ENCODE data around the gene C9orf40.

C9orf40 gene

DNA sequence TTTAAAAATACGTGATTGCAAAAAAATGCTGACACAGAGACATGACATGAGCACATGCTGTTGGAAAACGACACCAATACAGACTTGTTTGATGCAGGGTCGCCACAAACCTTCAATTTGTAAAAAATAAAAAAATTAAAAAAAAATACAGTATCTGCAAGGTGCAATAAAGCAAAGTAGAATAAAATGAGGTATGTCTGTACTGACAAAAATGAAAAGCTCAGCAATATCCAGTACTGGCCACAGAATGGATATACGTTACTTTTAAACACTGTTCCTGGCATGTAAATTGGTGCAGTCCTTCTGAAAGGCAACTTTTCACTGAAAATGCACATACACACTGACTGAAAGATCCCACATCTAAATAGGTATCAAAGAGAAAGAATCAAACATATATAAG lies 27.1 kb upstream of the C9orf40 start:
- no peak for DNase-seq
- H3K27me3 ChIP-seq (replicated peaks), result no peaks in the 10 kb centered on the region
- H3K4me3 ChIP-seq (ENCODE audit: low read depth, low read length), result no peak overlapping the region
- H3K36me3 ChIP-seq (replicated peaks), result no peaks in the 10 kb centered on the region
- in situ Hi-C loops (cut with HindIII; ENCODE audit: low pct_ligation_motif_present, low sequenced_read_pairs), result no loop called here
- no peak overlapping the region for H3K27ac ChIP-seq
- TF ChIP-seq, protein P1, sequence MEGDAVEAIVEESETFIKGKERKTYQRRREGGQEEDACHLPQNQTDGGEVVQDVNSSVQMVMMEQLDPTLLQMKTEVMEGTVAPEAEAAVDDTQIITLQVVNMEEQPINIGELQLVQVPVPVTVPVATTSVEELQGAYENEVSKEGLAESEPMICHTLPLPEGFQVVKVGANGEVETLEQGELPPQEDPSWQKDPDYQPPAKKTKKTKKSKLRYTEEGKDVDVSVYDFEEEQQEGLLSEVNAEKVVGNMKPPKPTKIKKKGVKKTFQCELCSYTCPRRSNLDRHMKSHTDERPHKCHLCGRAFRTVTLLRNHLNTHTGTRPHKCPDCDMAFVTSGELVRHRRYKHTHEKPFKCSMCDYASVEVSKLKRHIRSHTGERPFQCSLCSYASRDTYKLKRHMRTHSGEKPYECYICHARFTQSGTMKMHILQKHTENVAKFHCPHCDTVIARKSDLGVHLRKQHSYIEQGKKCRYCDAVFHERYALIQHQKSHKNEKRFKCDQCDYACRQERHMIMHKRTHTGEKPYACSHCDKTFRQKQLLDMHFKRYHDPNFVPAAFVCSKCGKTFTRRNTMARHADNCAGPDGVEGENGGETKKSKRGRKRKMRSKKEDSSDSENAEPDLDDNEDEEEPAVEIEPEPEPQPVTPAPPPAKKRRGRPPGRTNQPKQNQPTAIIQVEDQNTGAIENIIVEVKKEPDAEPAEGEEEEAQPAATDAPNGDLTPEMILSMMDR (IDR thresholded peaks at IDR 0.05; ENCODE audit: low read depth, low read length, missing control alignments), result no peak

DNA sequence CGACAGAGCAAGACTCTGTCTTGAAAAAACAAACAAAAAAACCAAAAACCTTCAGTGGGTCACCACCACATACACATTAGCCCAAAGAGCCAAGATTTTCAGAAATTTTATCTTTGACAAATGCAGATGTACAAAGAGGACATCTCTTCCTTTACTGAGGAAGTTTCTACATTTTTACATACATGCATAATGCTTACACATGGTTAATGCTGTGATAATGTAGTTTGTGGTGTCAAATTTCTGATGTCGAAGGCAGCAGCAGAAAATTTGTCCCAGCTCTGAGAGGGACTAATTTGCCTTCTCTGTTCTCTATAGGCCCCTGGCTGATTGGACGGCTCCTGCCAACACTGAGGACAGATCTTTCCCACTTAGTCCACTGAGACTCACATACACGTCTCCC lies 24.6 kb upstream of the C9orf40 start:
- no peaks in the 10 kb centered on the region for H3K36me3 ChIP-seq (replicated peaks)
- TF ChIP-seq, protein P1 (IDR thresholded peaks at IDR 0.05; ENCODE audit: low read depth, low read length, missing control alignments), result no peak
- no peaks in the 10 kb centered on the region for H3K27me3 ChIP-seq (replicated peaks)
- H3K27ac ChIP-seq, result no peak overlapping the region
- no peak overlapping the region for H3K4me3 ChIP-seq (ENCODE audit: low read depth, low read length)
- DNase-seq, result no peak
- in situ Hi-C loops (cut with HindIII; ENCODE audit: low pct_ligation_motif_present, low sequenced_read_pairs), result no loop called here

GRCh38 chr9:74975538-74975937 lies 22.8 kb upstream of the C9orf40 start:
- H3K36me3 ChIP-seq (replicated peaks), result no peaks in the 10 kb centered on the region
- in situ Hi-C loops (cut with HindIII; ENCODE audit: low pct_ligation_motif_present, low sequenced_read_pairs), result no loop called here
- no peak for DNase-seq

GRCh38 chr9:74974558-74974957 lies 21.8 kb upstream of the C9orf40 start:
- TF ChIP-seq, protein P1 (IDR thresholded peaks at IDR 0.05; ENCODE audit: low read depth, low read length, missing control alignments), result no peak

More at GRCh38 chr9:74975538-74975937, 22.8 kb upstream of the C9orf40 start:
- no peaks in the 10 kb centered on the region for H3K27me3 ChIP-seq (replicated peaks)
- no peak overlapping the region for H3K4me3 ChIP-seq (ENCODE audit: low read depth, low read length)
- H3K27ac ChIP-seq, result no peak overlapping the region
- TF ChIP-seq, protein P1 (IDR thresholded peaks at IDR 0.05; ENCODE audit: low read depth, low read length, missing control alignments), result no peak

GRCh38 chr9:74973714-74974113 lies 21.0 kb upstream of the C9orf40 start:
- Histone ChIP-seq H3K36me3 (replicated peaks) (no peaks in the 10 kb centered on the region), H3K4me3 (ENCODE audit: low read depth, low read length) (no peak overlapping the region), H3K27me3 (replicated peaks) (no peaks in the 10 kb centered on the region), H3K27ac (no peak overlapping the region)
- in situ Hi-C loops (cut with HindIII; ENCODE audit: low pct_ligation_motif_present, low sequenced_read_pairs), result no loop called here
- no peak for DNase-seq
- TF ChIP-seq, protein P1 (IDR thresholded peaks at IDR 0.05; ENCODE audit: low read depth, low read length, missing control alignments), result no peak

More at GRCh38 chr9:74974558-74974957, 21.8 kb upstream of the C9orf40 start:
- H3K4me3 ChIP-seq (ENCODE audit: low read depth, low read length), result no peak overlapping the region
- no peak for DNase-seq
- no peaks in the 10 kb centered on the region for H3K36me3 ChIP-seq (replicated peaks)
- H3K27me3 ChIP-seq (replicated peaks), result no peaks in the 10 kb centered on the region
- no peak overlapping the region for H3K27ac ChIP-seq
- in situ Hi-C loops (cut with HindIII; ENCODE audit: low pct_ligation_motif_present, low sequenced_read_pairs), result no loop called here

DNA sequence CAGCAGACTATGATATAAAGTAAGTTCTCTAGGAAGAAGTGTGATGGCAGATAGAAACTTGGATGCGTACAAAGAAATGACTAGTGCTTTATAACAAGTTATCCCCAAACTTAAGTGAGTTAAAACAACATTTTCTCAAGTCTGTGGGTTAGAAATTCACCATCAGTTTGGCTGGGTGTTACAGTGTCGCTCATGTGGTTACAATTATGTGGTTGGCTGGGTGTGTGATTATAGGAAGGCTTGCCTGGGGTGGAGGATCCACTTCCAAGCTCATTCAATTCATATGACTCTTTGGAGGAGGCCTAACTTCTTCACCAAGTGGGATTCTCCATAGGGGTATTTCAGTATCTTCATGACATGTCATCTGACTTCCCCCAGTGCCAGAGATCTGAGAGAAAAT lies 10.3 kb upstream of the C9orf40 start:
- no peak for DNase-seq

More for the DNA sequence above, 10.3 kb upstream of the C9orf40 start:
- no peak overlapping the region for H3K4me3 ChIP-seq (ENCODE audit: low read depth, low read length)
- H3K36me3 ChIP-seq (replicated peaks), result no peaks in the 10 kb centered on the region
- H3K27me3 ChIP-seq (replicated peaks), result no peaks in the 10 kb centered on the region
- H3K27ac ChIP-seq, result no peak overlapping the region
- in situ Hi-C loops (cut with HindIII; ENCODE audit: low pct_ligation_motif_present, low sequenced_read_pairs), result no loop called here
- TF ChIP-seq, protein P1 (IDR thresholded peaks at IDR 0.05; ENCODE audit: low read depth, low read length, missing control alignments), result no peak

Data from brain microvascular endothelial cell (primary cell).